ENCODE measurements around the gene CPNE6.
"Not testable (repeated sequence)": the region's sequence is repeated elsewhere in the genome, so short reads cannot be mapped to it uniquely, and the experiment has no call there.

Gene CPNE6
- total RNA-seq, result 0 to 0.19 (median 0.04) reads per million in 4 experiments

DNA sequence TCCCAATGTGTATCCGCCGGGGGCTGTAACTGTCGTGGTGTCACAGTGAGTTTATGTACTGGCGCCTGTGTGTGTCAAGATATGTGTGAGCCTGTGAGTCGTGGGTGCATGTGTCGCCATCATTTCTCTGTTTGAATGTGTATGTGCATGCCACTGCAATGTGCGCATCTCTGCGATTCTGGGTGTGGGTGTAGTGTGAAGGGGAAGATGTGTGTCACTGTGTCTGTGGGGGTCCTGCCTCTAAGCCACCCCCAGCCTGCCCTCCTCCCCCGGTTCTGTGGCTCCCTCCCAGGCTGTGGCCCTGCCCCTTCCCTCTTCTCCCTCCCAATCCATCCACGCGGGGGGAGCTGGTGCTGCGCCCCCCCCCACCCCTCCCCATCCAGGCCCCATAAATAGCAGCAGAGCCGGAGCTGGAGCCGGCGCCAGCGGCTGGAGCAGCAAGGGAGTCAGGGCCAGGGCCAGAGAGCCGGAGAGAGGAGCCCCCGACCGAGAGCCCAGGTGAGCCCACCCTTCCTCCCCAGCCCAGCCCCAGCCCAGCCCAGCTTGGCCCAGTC lies at the start of gene CPNE6:
Gene CPNE6, plus strand, starts transcription at position 419 of the 554 bp plus-strand sequence. CDS start 1,375 bp downstream, outside the sequence.
- DNase-seq, result no peak

- DNase-seq, result not testable (repeated sequence)
Measured at GRCh38 chr14:24024939-24025418, 46.4 kb upstream of the CPNE6 start.

DNA sequence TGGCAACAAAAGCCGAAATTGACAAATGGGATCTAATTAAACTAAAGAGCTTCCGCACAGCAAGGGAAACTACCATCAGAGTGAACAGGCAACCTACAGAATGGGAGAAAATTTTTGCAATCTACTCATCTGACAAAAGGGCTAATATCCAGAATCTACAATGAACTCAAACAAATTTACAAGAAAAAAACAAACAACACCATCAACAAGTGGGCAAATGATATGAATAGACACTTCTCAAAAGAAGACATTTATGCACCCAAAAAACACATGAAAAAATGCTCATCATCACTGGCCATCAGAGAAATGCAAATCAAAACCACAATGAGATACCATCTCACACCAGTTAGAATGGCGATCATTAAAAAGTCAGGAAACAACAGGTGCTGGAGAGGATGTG lies 41.7 kb upstream of the CPNE6 start:
- DNase-seq, result not testable (repeated sequence)

DNA sequence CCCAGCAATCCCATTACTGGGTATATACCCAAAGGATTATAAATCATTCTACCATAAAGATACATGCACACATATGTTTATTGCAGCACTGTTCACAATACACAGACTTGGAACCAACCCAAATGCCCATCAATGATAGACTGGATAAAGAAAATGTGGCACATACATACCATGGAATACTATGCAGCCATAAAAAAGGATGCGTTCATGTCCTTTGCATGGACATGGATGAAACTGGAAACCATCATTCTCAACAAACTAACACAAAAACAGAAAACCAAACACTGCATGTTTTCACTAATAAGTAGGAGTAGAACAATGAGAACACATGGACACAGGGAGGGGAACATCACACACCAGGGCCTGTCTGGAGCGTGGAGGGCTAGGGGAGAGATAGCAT lies 40.0 kb upstream of the CPNE6 start:
- DNase-seq, result not testable (repeated sequence)

- no peak for DNase-seq
Measured at GRCh38 chr14:24032727-24033418, 38.5 kb upstream of the CPNE6 start.

DNA sequence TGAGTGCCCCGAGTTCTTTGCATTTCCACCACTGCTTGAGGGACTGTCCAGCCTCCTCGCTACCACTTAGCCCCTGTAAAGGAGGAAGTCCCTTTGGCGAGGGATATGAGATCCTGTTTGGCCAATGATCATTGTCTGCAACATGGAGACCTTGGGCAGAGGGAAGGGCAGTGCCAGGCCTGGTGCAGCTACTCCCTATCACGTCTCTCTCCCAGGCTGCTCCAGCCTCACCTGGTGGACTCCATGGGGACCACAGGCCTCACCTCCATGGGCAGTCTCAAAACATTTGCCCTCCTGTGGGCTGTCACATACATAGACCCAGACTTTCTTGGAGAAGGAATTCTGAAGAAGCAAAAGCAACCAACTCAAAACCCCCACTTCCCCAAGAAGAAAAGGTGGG lies 35.6 kb upstream of the CPNE6 start:
- DNase-seq, result not testable (repeated sequence)

DNA sequence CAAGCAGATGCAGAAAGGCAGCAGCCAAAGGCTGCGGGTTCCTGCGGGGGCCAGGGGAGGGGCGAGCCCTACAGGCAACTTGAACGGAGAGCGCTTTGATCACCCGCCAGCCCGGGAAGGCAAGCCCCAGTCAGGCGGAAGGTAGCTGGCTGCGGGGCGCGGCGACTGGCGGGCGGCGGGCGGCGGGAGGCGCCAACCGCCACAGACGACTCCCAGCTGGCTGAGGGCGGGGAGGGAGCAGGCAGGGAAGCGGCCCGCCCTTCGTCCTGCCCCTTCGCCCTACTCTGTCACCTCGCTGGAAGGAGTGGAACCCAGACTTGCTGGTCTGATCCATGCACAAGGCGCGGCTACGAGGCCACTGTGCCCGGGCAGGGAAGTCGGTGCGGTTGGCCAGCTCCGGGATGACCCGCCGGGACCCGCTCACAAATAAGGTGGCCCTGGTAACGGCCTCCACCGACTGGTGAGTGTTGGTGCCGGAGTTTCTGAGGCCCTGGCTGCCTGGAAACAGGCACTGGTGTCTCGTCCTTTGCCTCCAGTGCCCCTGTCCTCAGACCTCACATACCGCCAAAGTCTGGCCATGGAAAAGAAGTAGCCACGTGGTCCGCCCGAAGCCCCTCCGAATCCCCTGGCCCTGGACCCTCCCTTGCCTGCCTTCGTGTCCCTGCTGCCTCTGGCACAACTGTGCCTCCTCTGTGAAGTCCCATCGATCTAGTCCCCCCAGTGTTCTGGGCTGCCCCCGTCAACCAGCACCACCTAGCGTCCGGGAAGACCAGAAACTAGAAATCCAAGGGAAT lies 35.0 kb upstream of the CPNE6 start:
- peak; percentile 50 for DNase-seq

DNA sequence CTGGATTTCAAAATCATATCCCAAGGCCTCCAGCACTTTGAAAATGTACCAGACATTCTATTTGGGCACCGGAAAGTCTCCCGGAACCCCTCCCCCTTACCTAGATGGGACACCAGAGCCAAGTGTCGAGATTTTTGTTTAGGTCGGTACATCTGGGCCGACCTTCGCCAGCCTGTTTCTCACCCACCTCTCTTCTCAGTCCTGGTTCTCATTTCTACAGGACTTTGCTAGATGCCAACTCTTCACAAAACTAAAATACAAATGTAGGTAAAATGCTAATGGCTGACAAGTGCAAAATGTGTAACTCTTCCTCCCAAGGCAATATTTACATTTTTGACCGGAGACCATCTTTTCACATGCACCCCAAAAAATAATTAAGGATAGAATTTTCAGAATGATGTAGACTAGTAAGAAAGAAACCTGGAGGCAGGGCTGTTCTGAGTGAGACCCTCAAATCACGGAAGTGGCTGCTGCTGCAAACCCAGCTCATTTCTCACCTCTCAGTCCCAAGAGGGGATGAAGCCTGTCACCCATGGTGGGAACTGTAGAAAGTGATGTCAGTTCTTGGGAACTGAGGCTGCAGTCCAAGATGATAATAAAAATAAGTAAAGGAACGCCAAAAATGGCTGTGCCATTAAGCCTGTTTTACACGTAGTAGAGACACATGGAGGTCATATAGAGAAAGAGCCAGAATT lies 34.3 kb upstream of the CPNE6 start:
- DNase-seq, result not testable (repeated sequence)

- DNase-seq, result no peak
Measured at GRCh38 chr14:24037658-24038037, 33.7 kb upstream of the CPNE6 start.

DNA sequence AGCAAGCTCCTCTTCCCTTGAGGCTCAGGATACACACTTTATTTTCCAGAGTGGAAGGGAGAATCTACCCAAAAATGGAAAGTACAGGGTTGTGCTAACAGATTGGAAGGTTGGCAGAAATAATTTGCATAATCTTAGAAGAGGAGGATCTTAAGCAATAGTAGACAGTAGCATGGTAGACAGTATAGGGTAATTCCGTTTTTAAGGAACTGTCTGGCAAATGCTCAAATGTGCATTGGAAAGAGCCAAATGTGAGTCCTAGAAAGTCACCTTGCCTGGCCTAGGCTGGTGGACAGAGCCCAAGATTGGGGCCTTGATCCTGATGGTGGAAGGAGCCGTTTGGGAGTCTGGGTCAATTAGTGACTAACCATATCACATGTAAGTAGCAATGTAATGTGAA lies 32.7 kb upstream of the CPNE6 start:
- DNase-seq, result no peak

- DNase-seq, result no peak
Measured at GRCh38 chr14:24040692-24041091, 30.7 kb upstream of the CPNE6 start.

DNA sequence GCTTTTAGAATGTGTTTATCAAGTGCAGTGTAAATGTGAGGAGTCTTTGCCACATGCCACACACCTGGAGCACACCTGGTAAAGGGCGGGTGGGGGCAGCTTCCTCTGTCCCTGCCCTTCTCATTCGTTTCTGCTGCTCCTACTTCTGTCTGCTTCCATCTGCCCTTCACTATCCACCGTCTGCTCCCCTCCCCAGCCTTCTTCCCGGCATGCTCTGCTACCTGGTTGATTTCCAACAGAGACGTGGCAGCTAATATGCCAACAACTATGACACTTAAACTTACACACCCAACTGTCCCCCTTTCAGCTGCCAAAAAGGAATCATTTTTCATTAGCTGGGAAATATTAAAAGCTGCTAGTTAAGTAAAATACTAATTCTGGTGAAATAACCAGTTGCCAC lies 28.6 kb upstream of the CPNE6 start:
- DNase-seq, result no peak

GRCh38 chr14:24049002-24049401 lies 22.4 kb upstream of the CPNE6 start:
- DNase-seq, result not testable (repeated sequence)

- DNase-seq, result not testable (repeated sequence)
Measured at GRCh38 chr14:24050753-24051152, 20.6 kb upstream of the CPNE6 start.

- DNase-seq, result no peak
Measured at GRCh38 chr14:24051176-24051788, 20.1 kb upstream of the CPNE6 start.

DNA sequence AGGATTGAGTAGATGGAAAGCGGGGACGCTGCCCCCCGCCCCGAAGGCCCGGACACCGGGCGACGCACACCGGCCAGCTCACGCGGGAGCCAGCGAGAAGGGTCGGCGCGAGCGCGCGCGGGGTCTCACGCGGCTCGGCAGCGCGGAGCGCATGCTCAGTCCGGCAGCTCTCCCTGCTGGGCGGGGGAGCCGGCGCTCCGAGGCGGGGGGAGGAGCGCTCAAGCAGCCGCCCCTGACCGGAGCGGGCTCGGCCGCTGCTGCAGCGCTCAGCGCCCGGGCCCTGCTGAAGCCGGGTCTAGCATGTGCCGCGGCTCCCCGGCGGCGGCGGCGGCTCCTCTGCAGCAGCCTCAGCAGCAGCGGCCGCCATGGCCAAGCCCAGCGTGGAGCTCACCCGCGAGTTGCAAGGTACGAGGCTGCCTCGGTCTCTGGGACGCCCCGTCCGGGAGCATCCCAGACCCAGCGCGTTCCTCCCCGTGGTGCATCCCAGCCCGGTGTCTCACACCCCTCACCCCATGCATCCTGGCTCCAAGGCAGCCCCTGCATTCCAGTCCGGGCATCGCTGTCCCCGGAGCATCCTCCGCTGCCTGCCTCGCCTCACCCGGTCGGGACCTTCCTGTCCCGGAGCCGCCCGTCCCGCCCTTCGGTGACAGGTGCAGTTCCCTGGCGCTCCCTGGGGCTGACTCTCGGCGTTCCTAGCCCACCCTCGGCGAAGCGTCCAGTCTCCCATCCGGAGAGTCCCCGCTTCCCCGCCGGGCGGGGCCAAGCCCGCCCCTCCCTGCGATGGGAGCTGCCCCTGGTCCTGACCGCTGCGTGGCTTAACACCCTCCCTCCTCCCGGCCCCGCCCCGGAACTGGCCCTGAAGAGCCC lies 19.3 kb upstream of the CPNE6 start, which contains the start of gene CARMIL3:
Gene CARMIL3, plus strand, starts transcription at position 221 of the 867 bp plus-strand sequence. Its CDS starts 145 bp downstream, at position 366.
- DNase-seq, result peak; percentile 41

GRCh38 chr14:24052656-24053547 lies 18.5 kb upstream of the CPNE6 start:
- no peak for DNase-seq

DNA sequence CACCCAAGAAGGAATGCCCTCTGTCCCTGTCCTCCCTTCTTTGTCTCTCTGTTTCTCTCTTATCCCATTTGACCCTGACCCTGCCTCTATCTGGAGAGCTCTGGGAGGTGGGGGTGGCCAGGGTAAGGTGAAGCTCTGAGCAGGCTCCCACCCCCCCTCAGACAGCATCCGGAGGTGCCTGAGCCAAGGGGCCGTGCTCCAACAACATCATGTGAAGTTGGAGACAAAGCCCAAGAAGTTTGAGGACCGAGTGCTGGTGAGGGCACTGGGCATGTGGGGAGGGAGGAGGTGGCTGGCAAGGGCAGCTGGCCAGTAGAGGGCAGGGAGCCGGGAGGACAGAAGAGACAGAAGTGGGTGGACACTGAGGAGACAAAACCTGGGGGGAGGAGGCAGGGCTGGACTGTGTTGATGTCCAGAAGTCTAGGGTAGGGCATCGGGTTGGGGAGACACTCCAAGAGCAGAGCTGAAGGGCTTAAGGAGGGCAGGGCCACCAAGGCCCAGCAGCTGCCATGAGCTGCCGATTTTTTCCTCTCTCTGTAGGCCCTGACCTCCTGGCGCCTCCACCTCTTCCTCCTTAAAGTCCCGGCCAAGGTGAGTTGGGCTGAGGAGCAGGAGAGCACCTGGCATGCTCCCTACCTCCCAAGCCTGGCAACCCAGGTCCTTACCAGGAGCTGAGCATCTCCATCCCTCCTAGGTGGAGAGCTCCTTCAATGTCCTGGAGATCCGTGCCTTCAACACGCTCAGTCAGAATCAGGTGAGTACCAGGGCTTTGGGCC lies 17.6 kb upstream of the CPNE6 start:
- no peak for DNase-seq

DNA sequence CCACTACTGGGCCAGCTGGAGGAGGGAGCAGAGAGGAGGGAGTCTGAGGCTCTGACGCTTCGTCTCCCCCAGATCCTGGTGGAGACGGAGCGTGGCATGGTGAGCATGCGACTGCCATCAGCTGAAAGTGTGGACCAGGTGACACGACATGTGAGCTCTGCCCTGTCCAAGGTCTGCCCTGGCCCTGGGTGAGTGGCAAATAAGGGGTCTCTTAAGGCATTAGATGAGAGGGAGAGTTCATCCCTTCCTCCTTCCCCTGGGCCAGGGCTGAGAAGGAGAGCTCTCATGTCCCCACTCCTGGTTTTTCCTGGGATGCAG lies 17.1 kb upstream of the CPNE6 start:
- DNase-seq, result no peak

- no peak for DNase-seq
Measured at GRCh38 chr14:24054646-24055045, 16.7 kb upstream of the CPNE6 start.

Measured in effector CD8-positive, alpha-beta T cell (primary cell).